Measurements from ENCODE around the gene ATG13.
A peak's percentile ranks its signal among the peaks of the same experiment; 100 is the strongest.
"Not testable (repeated sequence)": the region's sequence is repeated elsewhere in the genome, so short reads cannot be mapped to it uniquely, and the experiment has no call there.

ATG13 gene

DNA sequence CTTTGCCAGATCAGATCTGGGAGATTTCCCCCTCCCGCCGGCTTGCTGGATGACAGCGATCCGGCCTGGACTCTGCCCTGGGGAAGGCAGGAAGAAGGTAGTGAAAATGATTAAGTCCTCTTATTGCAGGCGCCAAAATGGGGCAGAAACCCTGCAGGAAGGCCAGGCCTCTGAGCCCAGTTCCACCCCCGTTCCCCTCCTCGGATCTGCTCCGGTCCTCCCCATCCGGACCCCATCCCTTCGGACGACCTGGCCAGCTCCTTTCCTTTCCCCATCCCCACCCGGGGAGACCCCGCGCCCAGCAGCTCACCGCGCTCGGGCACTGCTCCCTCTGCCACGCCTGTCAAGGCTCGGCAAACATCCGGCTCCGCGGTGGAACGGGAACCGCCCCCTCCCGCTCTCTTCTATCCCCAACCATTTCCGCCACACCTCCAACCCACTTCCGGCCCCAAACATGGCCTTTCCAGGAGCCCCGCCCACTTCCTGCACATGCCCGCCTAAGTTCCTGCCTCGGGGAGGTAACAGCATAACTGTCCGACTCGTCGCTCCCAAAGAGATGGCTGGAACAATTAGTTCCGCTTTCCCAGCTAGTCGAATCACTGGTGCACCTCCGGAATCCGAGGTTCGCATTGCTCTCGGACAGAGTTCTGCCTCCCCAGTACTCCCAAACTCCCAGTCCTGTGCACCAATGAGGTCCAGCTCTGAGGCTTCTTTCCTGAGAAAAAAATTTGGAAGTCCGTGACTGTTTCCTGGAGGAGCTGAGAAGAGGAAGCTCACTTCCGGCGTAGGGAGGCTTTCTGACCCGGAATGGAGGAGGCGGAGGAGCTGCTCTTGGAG is 83.1 kb downstream of the ATG13 start, which contains the start of the genes ARHGAP1 and ZNF408:
Gene ARHGAP1 (minus strand): TSS at position 379 of the 837 bp plus-strand sequence. CDS start 4,512 bp downstream, outside the sequence.
Gene ZNF408 (plus strand): TSS at position 791 of the 837 bp plus-strand sequence. CDS start 17 bp downstream, at position 808.
- peak; percentile 98 for DNase-seq

DNA sequence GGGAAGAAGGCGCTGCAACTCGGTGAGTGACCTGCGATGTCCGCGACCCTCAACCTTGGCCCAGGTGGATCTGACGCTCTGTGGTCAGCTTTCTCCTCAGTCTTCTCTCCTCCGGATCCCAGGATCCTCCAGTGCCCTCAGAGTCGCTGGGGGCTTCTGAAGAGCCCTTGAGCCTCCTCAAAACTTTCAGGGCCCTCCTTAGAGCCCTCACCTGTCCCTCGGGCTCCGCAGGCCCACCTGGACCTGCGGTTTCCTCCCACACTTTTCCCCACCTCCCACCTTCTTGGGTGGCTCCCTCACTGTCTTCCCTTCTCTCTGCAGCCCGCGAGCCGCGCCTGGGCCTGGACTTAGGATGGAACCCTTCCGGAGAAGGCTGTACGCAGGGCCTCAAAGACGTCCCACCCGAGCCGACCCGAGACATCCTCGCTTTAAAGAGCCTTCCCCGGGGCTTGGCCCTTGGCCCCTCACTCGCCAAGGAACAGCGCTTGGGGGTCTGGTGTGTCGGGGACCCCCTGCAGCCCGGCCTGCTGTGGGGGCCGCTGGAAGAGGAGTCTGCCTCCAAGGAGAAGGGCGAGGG is 83.8 kb downstream of the ATG13 start:
- DNase-seq = no peak

DNA sequence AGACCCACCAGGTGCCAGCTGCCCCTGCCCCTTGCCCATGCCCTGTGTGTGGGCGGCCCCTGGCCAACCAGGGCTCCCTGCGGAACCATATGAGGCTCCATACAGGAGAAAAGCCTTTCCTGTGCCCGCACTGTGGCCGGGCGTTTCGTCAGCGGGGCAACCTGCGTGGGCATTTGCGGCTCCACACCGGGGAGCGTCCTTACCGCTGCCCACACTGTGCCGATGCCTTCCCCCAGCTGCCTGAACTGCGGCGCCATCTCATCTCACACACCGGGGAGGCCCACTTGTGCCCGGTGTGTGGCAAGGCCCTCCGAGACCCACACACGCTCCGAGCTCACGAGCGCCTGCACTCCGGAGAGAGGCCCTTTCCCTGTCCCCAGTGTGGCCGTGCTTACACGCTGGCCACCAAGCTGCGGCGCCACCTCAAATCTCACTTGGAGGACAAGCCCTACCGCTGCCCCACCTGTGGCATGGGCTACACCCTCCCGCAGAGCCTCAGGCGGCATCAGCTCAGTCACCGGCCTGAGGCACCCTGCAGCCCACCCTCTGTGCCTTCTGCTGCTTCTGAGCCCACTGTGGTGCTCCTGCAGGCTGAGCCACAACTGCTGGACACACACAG is 87.8 kb downstream of the ATG13 start:
- no peak for DNase-seq

DNA sequence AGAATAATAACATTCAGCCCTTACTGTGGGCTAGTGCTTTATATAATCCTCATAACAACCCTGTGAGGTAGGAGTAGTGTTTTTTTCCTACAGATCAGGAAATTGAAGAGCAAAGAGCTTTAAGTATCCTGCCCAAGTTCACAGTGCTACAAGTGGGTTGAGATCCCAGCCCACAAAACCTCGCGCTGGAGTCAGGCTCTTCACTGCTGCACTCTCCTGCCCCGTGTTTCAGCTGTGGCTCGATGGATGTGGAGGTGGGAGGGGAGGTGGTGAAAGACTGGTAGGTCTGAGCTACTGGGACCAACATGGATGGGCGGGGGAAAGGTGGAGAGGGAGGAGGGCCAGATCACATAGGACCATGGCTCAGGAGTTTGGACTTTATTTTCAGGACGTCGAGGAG is 89.5 kb downstream of the ATG13 start:
- no peak for DNase-seq

DNA sequence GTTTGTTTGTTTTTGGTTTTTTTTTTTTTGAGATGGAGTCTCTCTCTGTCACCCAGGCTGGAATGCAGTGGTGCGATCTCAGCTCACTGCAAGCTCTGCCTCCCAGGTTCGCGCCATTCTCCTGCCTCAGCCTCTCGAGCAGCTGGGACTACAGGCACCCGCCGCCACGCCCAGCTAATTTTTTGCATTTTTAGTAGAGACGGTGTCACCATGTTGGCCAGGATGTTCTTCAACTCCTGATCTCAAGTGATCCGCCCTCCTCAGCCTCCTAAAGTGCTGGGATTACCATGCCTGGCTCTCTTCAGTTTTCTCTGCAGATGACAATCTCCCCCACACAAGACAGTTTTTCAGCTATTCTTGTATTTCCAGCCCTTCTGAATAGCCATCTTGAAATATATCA is 92.0 kb downstream of the ATG13 start:
- not testable (repeated sequence) for DNase-seq

DNA sequence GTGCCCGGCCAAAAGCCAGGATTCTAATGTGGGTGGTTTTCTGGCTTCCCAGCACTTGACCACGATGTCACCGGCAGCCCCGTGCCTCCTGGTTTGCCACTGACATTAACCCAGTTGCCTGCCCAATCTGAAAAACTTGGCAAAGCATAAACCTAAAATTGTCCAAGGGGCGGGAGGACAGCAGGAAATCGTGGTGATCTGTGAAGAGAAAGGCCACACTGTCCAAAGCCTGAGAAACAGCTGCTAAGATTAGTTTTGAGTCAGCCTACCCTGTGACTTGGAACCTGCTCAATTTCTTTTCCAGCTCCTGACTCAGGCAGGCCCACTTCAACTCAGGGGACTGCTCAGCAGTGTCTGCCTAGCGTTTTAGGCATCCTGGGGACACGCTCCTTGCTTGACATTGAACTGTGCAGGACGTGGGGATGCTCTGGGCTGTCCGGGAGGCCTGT is 93.5 kb downstream of the ATG13 start:
- peak; percentile 7 for DNase-seq

DNA sequence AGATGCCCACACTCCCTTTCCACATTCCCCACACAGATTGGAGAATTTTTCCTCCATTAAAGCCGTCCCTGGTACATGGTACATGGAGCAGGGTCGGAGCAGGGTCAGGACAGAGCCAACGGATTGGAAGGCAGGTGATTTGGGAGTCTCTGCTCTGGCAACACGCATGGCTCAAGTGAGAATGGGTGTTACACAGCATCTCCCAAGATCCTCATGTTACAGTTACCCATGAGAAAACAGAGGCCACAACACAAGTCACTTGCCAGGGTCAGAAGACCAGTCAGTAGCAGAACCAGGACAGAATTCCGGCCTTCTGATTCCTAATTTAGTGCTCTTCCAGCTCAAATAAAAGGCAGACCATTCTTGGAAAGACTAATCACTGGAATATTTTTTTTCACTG is 94.0 kb downstream of the ATG13 start:
- DNase-seq = no peak

DNA sequence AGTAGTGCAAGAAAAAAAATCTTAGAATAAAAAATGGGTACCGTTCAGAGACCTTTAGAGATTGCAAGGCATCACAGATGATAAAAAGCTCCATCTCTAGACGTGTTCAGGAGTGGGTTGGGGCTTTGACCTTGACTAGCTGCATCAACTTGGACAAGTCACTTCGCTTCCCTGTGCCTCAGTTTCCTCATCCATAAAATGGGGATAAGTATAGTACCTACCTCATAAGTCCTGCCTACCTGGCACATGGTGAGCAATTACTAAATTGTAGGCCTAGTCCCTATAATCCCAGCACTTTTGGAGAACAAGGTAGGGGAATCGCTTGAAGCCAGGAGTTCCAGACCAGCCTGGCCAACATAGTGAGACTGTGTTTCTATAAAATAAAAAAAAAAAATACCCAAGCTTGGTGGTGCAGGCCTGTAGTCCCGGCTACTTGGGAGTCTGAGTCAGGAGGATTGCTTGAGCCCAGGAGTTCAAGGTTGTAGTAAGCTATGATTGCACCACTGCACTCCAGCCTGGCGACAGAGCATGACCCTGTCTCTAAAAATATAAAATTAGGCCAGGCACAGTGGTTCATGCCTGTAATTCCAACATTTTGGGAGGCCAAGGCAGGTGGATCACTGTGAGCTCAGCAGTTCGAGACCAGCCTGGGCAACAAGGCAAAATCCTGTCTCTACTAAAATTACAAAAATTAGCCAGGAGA is 95.7 kb downstream of the ATG13 start:
- no peak for DNase-seq

DNA sequence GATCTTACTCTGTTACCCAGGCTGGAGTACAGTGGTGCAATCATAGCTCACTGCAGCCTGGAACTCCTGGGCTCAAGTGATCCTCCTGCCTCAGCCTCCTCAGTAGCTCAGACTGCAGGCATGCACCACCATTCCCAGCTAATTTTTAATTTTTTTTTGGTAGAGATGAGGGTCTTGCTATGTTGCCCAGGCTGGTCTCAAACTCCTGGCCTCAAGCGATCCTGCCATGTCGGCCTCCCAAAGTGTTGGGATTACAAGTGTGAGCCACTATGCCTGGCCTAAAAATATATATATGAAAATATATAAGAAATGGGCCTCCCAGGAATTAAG is 100.4 kb downstream of the ATG13 start:
- DNase-seq = not testable (repeated sequence)

DNA sequence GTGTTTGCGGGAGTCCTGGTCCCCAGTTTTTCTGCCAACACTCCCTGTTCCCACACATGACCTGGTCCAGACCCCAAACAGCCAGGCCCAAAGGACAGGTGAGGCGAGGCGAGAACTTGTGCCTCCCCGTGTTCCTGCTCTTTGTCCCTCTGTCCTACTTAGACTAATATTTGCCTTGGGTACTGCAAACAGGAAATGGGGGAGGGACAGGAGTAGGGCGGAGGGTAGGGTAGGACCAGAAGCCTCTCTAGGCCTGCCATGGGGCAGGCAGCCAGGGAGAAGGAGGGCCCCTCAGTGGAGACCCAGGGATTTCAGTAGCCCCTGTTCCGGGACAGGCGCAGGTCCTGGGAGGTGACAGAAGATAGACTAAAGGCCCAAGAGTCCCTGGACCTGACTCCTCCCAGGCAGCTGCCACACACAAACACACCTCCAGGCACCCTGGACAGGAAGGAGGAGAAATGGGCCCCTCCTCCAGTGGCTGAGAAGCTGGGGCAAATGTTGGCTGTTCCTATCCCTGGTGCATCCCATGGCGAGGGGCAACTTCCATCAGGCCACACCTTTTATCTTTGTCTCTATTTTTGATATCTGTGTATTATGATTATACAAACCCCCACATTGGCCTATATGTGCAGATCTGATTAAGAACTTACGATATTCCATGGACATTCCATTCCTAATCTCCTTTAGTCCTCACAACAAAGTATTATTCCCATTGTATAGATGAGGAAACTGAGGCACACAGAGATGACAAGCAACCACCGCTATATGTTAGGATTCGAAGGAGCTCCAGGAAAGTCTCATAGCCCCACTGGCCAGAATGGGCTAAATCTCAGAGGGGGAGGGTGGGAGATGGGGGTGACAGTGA is 101.0 kb downstream of the ATG13 start:
- DNase-seq = no peak

DNA sequence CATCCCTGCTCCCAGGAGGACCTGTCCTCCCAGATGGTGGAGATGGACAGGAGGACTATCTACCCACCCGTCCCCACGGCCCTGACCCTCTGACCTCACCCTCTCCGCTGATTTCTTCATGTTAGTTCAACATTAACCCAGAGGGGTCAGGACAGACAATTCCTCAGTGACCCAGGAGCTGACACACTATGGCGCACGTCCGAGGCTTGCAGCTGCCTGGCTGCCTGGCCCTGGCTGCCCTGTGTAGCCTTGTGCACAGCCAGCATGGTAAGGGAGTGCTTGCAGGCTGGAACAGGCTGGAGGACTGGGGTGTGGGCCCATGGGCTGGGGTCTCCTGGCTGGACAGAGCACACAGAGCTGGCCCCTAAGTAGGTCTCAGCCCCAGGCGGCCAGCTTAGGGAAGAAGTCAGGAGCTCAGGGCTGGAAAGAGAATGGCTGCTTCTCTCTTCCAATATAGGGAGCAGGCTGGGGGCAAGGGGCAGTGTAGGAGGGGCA is 101.7 kb downstream of the ATG13 start, which contains the start of gene F2:
Gene F2 (plus strand): TSS at position 166 of the 495 bp plus-strand sequence. CDS start 23 bp downstream, at position 189.
- no peak for DNase-seq

DNA sequence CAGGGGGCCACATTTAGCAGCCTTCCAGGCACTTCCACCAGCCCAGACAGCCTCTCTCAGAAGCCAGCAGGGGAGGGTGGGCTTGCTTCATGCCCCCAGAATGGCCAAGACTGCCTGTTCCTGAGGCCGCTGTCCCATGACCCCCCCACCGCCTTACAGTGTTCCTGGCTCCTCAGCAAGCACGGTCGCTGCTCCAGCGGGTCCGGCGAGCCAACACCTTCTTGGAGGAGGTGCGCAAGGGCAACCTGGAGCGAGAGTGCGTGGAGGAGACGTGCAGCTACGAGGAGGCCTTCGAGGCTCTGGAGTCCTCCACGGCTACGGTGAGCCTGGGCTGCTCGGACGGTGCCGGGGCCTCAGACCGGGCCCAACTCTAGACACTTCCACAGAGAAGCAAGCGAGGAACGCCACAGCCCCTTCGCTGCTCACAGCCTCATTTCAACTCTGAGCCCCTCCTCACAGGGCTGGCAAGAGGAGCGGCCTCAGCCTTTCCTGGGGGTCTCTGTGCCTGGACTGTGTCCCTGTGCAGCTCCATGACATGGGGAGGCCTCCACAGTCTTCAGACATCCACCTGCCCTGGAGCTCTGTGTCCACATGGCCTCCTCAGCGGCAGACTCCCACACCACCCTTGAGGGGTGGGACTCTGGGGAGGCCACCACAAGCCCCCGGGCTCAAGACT is 102.3 kb downstream of the ATG13 start:
- no peak for DNase-seq

DNA sequence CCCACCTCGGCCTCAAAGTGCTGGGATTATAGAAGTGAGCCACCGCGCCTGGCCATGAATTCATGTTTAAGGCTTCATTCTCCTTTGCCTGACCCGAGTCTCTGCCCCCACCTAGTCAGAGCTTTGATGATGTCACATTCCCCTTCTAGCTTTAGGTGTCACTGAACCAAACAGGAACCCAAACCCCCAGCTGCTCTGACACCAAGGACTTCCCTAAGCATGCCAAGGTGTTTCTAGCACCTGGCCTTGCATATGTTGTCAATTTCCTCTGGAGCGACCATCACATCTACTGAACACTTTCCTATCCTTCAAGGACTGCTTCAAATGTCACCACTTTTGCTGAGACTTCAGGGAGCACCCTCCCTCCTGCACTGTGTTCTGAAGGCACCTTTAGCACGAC is 103.9 kb downstream of the ATG13 start:
- DNase-seq = no peak

DNA sequence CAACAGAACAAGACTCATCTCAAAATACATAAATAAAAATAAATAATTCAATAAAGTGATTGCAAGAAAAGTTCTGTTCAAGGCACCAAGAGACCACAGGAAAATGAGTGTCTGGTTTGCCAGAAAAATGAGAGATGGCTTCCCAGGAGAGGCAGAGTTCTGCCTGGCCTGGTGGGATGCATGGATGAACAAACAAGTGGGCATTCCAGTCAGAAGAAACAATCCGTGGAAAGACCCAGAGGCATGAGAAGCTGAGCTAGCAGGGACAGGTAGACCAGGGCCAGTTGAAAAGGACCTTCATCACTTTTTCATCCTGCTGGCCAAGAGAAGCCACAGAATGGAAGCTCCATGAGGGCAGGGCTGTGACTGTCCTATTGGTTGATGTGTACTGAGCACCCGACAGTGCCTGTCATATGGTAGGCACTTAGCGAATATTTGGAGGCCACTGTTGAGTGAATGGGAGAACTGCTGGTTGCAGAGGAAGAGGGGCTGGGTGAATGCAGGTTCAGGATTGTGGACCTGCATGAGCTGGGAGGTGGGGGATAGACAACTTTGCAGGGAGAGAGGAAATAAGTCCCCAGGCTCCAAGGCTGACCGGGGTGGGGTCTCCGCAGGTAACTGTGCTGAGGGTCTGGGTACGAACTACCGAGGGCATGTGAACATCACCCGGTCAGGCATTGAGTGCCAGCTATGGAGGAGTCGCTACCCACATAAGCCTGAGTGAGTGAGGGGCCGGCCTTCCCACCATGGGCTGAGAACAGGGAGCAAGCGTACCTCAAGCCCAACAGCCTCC is 105.4 kb downstream of the ATG13 start:
- no peak for DNase-seq

DNA sequence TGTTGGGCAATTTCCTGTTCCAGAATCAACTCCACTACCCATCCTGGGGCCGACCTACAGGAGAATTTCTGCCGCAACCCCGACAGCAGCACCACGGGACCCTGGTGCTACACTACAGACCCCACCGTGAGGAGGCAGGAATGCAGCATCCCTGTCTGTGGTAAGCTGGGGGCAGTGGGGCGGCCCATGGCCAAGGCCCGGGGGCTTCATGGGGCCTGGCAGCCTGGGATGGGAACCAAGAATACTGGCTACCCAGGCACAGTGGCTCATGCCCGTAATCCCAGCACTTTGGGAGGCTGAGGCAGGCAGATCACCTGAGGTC is 106.0 kb downstream of the ATG13 start:
- DNase-seq = no peak

DNA sequence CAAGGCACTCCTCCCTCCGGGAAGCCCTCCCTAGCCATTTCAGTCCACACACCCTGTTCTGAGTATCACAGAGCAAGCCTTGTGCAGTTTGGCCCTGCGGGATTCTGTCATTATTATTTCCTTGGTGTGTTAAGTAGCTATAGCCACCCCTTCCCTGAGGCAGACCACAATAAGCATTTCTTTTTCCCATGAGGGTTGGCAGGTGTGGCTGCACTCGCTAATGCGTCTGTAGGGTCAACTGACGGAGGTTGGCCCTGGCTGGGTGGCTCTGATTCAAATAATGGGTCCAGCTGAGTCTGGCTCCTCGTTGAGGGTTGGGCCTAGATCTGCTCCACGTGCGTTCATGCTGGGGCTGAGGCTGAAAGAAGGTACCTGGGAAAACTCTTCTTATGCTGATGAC is 106.7 kb downstream of the ATG13 start:
- no peak for DNase-seq

Measured in midbrain (tissue), 1 donor.